HEK293T (cell line): ENCODE measurements around the gene FNDC3B.

Source experiments
- CTCF ChIA-PET: fragments of 350-600 bp; formaldehyde crosslinking; extraction: SDS; loops from one replicate; lab custom pipeline; 2021; ENCODE audit warnings: antibody characterized with exemption, inconsistent platforms; lab: Yijun Ruan, JAX
- POLR2A ChIA-PET: fragments of 350-600 bp; formaldehyde crosslinking; extraction: SDS; loops from one replicate; lab custom pipeline; 2020; ENCODE audit warnings: antibody characterized with exemption, inconsistent platforms; lab: Yijun Ruan, JAX
- DNase-seq: peaks from one replicate; pipeline ENCODE4 v3.0.0; 2012; ENCODE audit warnings: mixed read lengths; ENCODE audit errors: extremely low spot score
- ARNT ChIP-seq: fragments of 450-650 bp; IDR thresholded peaks from 2 replicates; pipeline ENCODE4 v1.6.1; 2017; ENCODE audit warnings: mild to moderate bottlenecking
- BHLHE40 ChIP-seq: fragments of 450-650 bp; IDR thresholded peaks from 2 replicates; pipeline ENCODE4 v1.6.1; 2016; ENCODE audit warnings: mild to moderate bottlenecking, moderate library complexity, borderline replicate concordance
- CTBP1 ChIP-seq: fragments of 450-650 bp; IDR thresholded peaks from 2 replicates; pipeline ENCODE4 v1.6.1; 2016; ENCODE audit warnings: borderline replicate concordance
- ELF4 ChIP-seq: fragments of 450-650 bp; IDR thresholded peaks from 2 replicates; pipeline ENCODE4 v1.6.1; 2017; ENCODE audit warnings: antibody characterized with exemption
- FOXA1 ChIP-seq: fragments of 450-650 bp; IDR thresholded peaks from 2 replicates; pipeline ENCODE4 v1.6.1; 2016; ENCODE audit warnings: mild to moderate bottlenecking
- FOXK2 ChIP-seq: fragments of 450-650 bp; IDR thresholded peaks from 2 replicates; pipeline ENCODE4 v1.6.1; 2016; ENCODE audit warnings: mild to moderate bottlenecking
- FOXM1 ChIP-seq: fragments of 450-650 bp; IDR thresholded peaks from 2 replicates; pipeline ENCODE4 v1.6.1; 2017; ENCODE audit warnings: mild to moderate bottlenecking, borderline replicate concordance
- HDGF ChIP-seq: fragments of 450-650 bp; IDR thresholded peaks from 2 replicates; pipeline ENCODE4 v1.6.1; 2017; ENCODE audit warnings: antibody characterized with exemption, borderline replicate concordance
- L3MBTL2 ChIP-seq: fragments of 450-650 bp; conservative IDR thresholded peaks from 2 replicates; pipeline ENCODE4 v1.6.1; 2016; ENCODE audit warnings: mild to moderate bottlenecking
- LEF1 ChIP-seq: fragments of 450-650 bp; IDR thresholded peaks from 2 replicates; pipeline ENCODE4 v1.6.1; 2017; ENCODE audit warnings: mild to moderate bottlenecking, borderline replicate concordance
- NFRKB ChIP-seq: fragments of 450-650 bp; IDR thresholded peaks from 2 replicates; pipeline ENCODE4 v1.6.1; 2016; ENCODE audit warnings: mild to moderate bottlenecking, moderate library complexity
- PKNOX1 ChIP-seq: fragments of 450-650 bp; IDR thresholded peaks from 2 replicates; pipeline ENCODE4 v1.6.1; 2016
- SP1 ChIP-seq: fragments of 450-650 bp; IDR thresholded peaks from 2 replicates; pipeline ENCODE4 v1.6.1; 2017
- SUZ12 ChIP-seq: fragments of 450-650 bp; IDR thresholded peaks from 2 replicates; pipeline ENCODE4 v1.6.1; 2016; ENCODE audit warnings: mild to moderate bottlenecking
- TARDBP ChIP-seq: fragments of 450-650 bp; IDR thresholded peaks from 2 replicates; pipeline ENCODE4 v1.6.1; 2016
- ZNF384 ChIP-seq: fragments of 450-650 bp; IDR thresholded peaks from 2 replicates; pipeline ENCODE4 v1.6.1; 2016

FNDC3B gene

GRCh38 chr3:172339892-172340291 lies 300.5 kb downstream of the FNDC3B start:
- DNase-seq: no peak
- ChIA-PET CTCF (no interaction called here), POLR2A (no interaction called here)
- TF ChIP-seq ARNT (no peak), FOXM1 (no peak), ELF4 (no peak), L3MBTL2 (no peak), CTBP1 (no peak), SP1 (no peak), TARDBP (no peak), NFRKB (no peak)

- TF ChIP-seq SP1 (no peak), FOXA1 (no peak), CTBP1 (no peak), L3MBTL2 (no peak)
- ChIA-PET CTCF (interaction anchor here (0.7 to 1.7 kb wide), 2 partner anchors 8 to 22 kb away, joined by 3 to 9 read pairs; no protein-coding TSS in a partner anchor), POLR2A (no interaction called here)
- no peak for DNase-seq
Measured at GRCh38 chr3:172340583-172340982, 301.2 kb downstream of the FNDC3B start.

GRCh38 chr3:172341482-172342059 lies 302.2 kb downstream of the FNDC3B start:
- peak; percentile 42 for DNase-seq
- POLR2A ChIA-PET: no interaction called here
- CTCF ChIA-PET: interaction anchor here (0.6 to 1.7 kb wide), 8 partner anchors 9 to 1171 kb away, joined by 3 to 9 read pairs (median 3); no protein-coding TSS in a partner anchor
- TF ChIP-seq BHLHE40 (no peak), PKNOX1 (peak; percentile 75), LEF1 (no peak)

GRCh38 chr3:172342097-172342659 lies 302.8 kb downstream of the FNDC3B start:
- TF ChIP-seq CTBP1: no peak
- no peak for TF ChIP-seq TARDBP
- no peak for TF ChIP-seq L3MBTL2
- TF ChIP-seq SP1: no peak
- no peak for TF ChIP-seq ZNF384
- no peak for TF ChIP-seq ELF4
- no peak for TF ChIP-seq PKNOX1
- TF ChIP-seq FOXA1: no peak
- no peak for TF ChIP-seq LEF1
- TF ChIP-seq FOXK2: no peak
- TF ChIP-seq BHLHE40: no peak
- no peak for TF ChIP-seq FOXM1
- TF ChIP-seq SUZ12: no peak
- no peak for TF ChIP-seq NFRKB
- no peak for DNase-seq
- POLR2A ChIA-PET: no interaction called here
- CTCF ChIA-PET: interaction anchor here (0.6 to 1.7 kb wide), 7 partner anchors 10 to 1171 kb away, joined by 3 to 9 read pairs (median 3); no protein-coding TSS in a partner anchor

- ChIA-PET CTCF (interaction anchor here (0.6 kb wide), 1 partner anchor 307 kb away, joined by 3 read pairs; no protein-coding TSS in a partner anchor), POLR2A (no interaction called here)
Measured at GRCh38 chr3:172343117-172343516, 303.7 kb downstream of the FNDC3B start.

GRCh38 chr3:172343979-172344378 lies 304.6 kb downstream of the FNDC3B start:
- ChIA-PET CTCF (no interaction called here), POLR2A (no interaction called here)
- TF ChIP-seq ZNF384 (no peak), FOXM1 (no peak), LEF1 (no peak)
- no peak for DNase-seq

More at GRCh38 chr3:172343117-172343516, 303.7 kb downstream of the FNDC3B start:
- TF ChIP-seq FOXM1: no peak
- no peak for TF ChIP-seq FOXA1
- TF ChIP-seq ELF4: no peak
- no peak for TF ChIP-seq BHLHE40
- no peak for TF ChIP-seq NFRKB
- TF ChIP-seq CTBP1: no peak
- TF ChIP-seq ARNT: no peak
- TF ChIP-seq SUZ12: no peak
- no peak for TF ChIP-seq TARDBP
- TF ChIP-seq FOXK2: no peak
- no peak for TF ChIP-seq L3MBTL2
- TF ChIP-seq HDGF: no peak
- no peak for TF ChIP-seq PKNOX1
- TF ChIP-seq LEF1: no peak
- no peak for DNase-seq

- no peak for DNase-seq
- TF ChIP-seq L3MBTL2 (no peak), PKNOX1 (no peak), HDGF (no peak), TARDBP (no peak), NFRKB (no peak), SUZ12 (no peak), BHLHE40 (no peak), CTBP1 (no peak), ARNT (no peak), FOXA1 (no peak), FOXK2 (no peak)
- POLR2A ChIA-PET: no interaction called here
- CTCF ChIA-PET: no interaction called here
Measured at GRCh38 chr3:172346161-172346560, 306.8 kb downstream of the FNDC3B start.
